Mucosa of rectum (tissue), 2 donors: ENCODE measurements around the gene DBNDD1.
"Not testable (repeated sequence)": the region's sequence is repeated elsewhere in the genome, so short reads cannot be mapped to it uniquely, and the experiment has no call there.

Experiments used
- H3K27ac ChIP-seq, 2 donors: one replicate each; pipeline ENCODE4 v1.7.0; 2013; ENCODE audit warnings: inconsistent platforms in 2 of 2, low read depth in 2 of 2, low read length in 2 of 2
- H3K27me3 ChIP-seq, 2 donors: one replicate each; pipeline ENCODE4 v1.7.0; 2013; ENCODE audit warnings: low read length in 2 of 2; ENCODE audit not compliant: control insufficient read depth in 2 of 2, insufficient read depth in 2 of 2
- H3K36me3 ChIP-seq, 2 donors: one replicate each; pipeline ENCODE4 v1.7.0; 2013; ENCODE audit warnings: low read length in 2 of 2; ENCODE audit not compliant: control insufficient read depth in 2 of 2, insufficient read depth in 2 of 2
- H3K4me1 ChIP-seq, 2 donors: one replicate each; pipeline ENCODE4 v1.7.0; 2013; ENCODE audit warnings: low read length in 2 of 2, mild to moderate bottlenecking in 1 of 2; ENCODE audit not compliant: control insufficient read depth in 2 of 2, insufficient read depth in 2 of 2
- H3K4me3 ChIP-seq, 2 donors: one replicate each; pipeline ENCODE4 v1.7.0; 2013; ENCODE audit warnings: low read length in 2 of 2
- H3K9ac ChIP-seq, 2 donors: one replicate each; pipeline ENCODE4 v1.7.0; 2013; ENCODE audit warnings: low read length in 2 of 2, low read depth in 1 of 2, mild to moderate bottlenecking in 1 of 2
- H3K9me3 ChIP-seq, 2 donors: one replicate each; pipeline ENCODE4 v1.7.0; 2013; ENCODE audit warnings: low read length in 2 of 2; ENCODE audit not compliant: control insufficient read depth in 2 of 2
- donor health status: healthy.
- donor health status: Normal muscosa, but diverticular disease.

DBNDD1 gene, protein sequence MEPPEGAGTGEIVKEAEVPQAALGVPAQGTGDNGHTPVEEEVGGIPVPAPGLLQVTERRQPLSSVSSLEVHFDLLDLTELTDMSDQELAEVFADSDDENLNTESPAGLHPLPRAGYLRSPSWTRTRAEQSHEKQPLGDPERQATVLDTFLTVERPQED

DNA sequence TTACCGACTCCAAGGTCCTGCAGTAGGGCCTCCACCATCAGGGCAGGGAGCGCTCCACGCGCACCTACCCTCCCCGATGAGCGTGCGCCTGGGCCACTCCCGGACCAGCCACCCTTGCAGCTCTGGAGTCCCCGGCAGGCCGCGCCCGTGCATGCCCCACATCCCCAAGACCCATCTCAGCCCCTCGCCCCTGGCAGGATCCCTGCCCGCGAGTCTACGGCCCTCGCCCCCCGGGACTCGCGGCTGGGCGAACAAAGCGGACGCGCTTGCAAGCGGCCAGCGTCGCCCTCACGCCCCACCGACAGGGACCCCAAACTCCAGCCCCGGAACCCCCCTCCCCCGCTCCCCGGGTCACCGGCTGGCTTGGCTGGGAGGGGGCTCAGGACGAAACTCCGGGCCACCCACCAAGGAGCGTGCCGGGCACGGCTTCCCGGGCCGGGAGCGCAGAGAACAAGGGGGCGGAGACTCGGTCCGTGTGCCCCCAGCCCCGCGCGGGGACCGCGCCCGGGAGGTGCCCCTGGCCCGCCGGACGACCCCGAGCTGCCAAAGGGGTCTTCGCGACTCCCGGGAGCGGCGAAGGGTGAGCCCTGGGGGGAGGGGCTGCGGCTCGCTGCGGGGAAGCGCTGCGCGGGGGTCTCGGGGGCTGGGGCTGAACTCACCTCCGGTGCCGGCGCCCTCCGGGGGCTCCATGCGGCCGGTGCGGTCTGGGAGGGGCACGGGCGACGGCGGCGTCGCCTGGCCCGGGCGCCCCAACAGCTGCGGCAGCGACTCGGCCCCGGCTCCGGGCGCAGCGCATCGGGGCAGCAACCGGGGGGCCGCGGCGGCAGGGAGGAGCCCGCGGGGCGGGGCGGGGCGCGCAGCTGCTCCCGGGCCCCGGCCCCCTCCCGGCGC is at the start of gene DBNDD1:
DBNDD1 (minus strand) TSS at position 805 of the 891 bp plus-strand sequence; CDS start at position 690, 115 bp downstream.
- H3K36me3 ChIP-seq = no peaks in the 10 kb centered on the region
- peaks cover 0 to 2% of the 10 kb centered on the region in 2 donors for H3K27me3 ChIP-seq
- peak within 1 kb of the TSS; percentile 65 to 67 for H3K4me3 ChIP-seq
- peaks cover 8 to 15% of the 10 kb centered on the region in 2 donors for H3K4me1 ChIP-seq
- H3K9ac ChIP-seq = peak within 1 kb of the TSS; percentile 56 to 71
- no peak within 1 kb of the TSS for H3K27ac ChIP-seq
- no peaks in the 10 kb centered on the region for H3K9me3 ChIP-seq

- Histone ChIP-seq H3K36me3 (no peaks in the 10 kb centered on the region), H3K27me3 (peaks cover 0 to 3% of the 10 kb centered on the region in 2 donors), H3K4me1 (no peaks in the 10 kb centered on the region), H3K27ac (no peak overlapping the region), H3K4me3 (no peak overlapping the region), H3K9ac (no peak overlapping the region), H3K9me3 (no peaks in the 10 kb centered on the region)
These were observed 42.2 kb upstream of the DBNDD1 start for GRCh38 chr16:90061437-90061836.

DNA sequence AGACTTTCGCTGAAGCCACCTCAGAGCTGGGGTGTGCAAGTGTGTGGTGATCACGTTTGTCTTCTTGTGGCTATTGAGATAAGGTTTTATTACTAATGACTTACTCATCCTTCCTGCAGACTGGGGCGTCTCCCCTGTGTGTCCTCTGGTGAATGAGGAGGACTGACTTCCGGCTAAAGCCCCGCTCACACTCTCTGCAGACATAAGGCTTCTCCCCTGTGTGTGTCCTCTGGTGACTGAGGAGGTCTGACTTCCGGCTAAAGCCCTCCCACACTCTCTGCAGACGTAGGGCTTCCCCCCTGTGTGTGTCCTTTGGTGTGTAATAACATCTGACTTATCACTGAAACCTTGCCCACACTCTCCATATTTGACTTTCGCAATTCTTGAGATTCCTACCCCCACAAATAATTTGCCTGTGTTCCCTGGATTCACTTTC is 38.5 kb upstream of the DBNDD1 start:
- H3K27ac ChIP-seq = no peak overlapping the region
- no peak overlapping the region for H3K9ac ChIP-seq
- no peak overlapping the region for H3K4me3 ChIP-seq
- H3K36me3 ChIP-seq = no peaks in the 10 kb centered on the region
- peaks cover 0 to 3% of the 10 kb centered on the region in 2 donors for H3K27me3 ChIP-seq
- peaks cover 6% of the 10 kb centered on the region in 2 donors for H3K9me3 ChIP-seq
- no peaks in the 10 kb centered on the region for H3K4me1 ChIP-seq

- H3K27me3 ChIP-seq, H3K4me1 ChIP-seq, H3K9ac ChIP-seq, H3K9me3 ChIP-seq, H3K36me3 ChIP-seq, H3K4me3 ChIP-seq, H3K27ac ChIP-seq: not testable (repeated sequence)
These were observed 37.3 kb upstream of the DBNDD1 start for GRCh38 chr16:90056521-90056920.

DNA sequence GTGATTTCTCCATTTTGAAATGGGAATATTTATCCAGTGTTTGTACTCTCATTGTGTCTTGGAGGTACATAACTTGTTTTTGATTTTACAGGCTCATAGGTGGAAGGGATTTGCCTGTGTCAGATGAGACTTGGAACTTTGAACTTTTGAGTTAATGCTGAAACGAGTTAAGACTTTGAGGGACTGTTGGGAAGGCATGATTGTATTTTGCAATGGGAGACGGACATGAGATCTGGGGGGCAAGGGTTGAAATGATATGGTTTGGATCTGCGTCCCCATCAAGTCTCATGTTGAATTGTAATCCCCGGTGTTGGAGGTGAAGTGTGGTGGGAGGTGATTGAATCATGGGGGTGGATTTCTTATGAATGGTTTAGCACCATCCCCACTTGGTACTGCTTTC is 36.1 kb upstream of the DBNDD1 start:
- Histone ChIP-seq H3K27ac (no peak overlapping the region), H3K36me3 (no peaks in the 10 kb centered on the region), H3K4me3 (no peak overlapping the region), H3K9ac (no peak overlapping the region), H3K27me3 (peaks cover 0 to 3% of the 10 kb centered on the region in 2 donors), H3K9me3 (peaks cover 6% of the 10 kb centered on the region in 2 donors), H3K4me1 (no peaks in the 10 kb centered on the region)

DNA sequence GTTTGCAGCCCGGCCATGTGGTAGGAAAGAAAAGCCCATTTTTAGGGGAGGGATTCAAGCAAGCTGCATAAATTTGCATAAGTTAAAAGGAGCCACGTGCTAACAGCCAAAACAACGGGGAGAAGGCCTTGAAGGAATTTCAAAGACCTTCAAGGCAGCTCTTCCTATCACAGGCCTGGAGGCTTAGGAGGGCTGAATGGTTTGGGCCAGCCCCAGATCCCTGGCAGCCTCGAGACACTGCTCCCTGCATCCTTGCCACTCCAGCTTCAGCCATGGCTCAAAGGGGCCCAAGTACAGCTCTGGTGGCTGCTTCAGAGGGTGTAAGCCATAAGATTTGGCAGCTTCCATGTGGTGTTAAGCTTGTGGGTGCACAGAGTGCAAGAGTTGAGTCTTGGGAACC is 35.3 kb upstream of the DBNDD1 start:
- no peaks in the 10 kb centered on the region for H3K36me3 ChIP-seq
- no peak overlapping the region for H3K4me3 ChIP-seq

DNA sequence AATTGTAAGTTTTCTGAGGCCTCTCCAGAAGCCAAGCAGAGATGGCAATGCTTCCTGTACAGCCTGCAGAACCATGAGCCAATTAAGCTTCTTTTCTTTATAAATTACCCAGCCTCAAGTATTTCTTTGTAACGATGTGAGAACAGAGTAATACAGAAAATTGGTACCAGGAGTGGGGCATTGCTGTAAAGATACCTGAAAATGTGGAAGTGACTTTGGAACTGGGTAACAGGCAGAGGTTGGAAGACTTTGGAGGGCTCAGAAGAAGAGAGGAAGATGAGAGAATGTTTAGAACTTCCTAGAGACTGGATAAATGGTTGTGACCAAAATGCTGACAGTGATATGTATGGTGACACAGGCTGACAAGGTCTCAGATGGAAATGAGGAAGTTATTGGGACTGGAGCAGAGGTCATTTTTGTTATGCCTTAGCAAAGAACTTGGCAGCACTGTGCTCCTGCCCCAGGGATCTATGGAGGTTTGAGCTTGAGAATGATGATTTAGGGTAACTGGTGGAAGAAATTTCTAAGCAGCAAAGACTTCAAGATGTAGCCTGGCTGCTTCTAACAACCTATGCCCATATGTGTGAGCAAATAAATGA is 34.7 kb upstream of the DBNDD1 start:
- Histone ChIP-seq H3K9ac (no peak overlapping the region), H3K27ac (no peak overlapping the region), H3K36me3 (no peaks in the 10 kb centered on the region), H3K9me3 (peaks cover 6% of the 10 kb centered on the region in 2 donors), H3K4me1 (no peaks in the 10 kb centered on the region), H3K27me3 (peaks cover 0 to 3% of the 10 kb centered on the region in 2 donors), H3K4me3 (no peak overlapping the region)

More for the DNA sequence above, 35.3 kb upstream of the DBNDD1 start:
- Histone ChIP-seq H3K9ac (no peak overlapping the region), H3K9me3 (peaks cover 6% of the 10 kb centered on the region in 2 donors), H3K27me3 (peaks cover 0 to 3% of the 10 kb centered on the region in 2 donors), H3K27ac (no peak overlapping the region), H3K4me1 (no peaks in the 10 kb centered on the region)

GRCh38 chr16:90050969-90051368 is 31.7 kb upstream of the DBNDD1 start:
- peaks cover 9 to 11% of the 10 kb centered on the region in 2 donors for H3K4me1 ChIP-seq
- H3K9ac ChIP-seq = no peak overlapping the region
- peaks cover 3 to 6% of the 10 kb centered on the region in 2 donors for H3K27me3 ChIP-seq
- peaks cover 6% of the 10 kb centered on the region in 2 donors for H3K9me3 ChIP-seq
- no peak overlapping the region for H3K4me3 ChIP-seq
- no peaks in the 10 kb centered on the region for H3K36me3 ChIP-seq
- no peak overlapping the region for H3K27ac ChIP-seq

DNA sequence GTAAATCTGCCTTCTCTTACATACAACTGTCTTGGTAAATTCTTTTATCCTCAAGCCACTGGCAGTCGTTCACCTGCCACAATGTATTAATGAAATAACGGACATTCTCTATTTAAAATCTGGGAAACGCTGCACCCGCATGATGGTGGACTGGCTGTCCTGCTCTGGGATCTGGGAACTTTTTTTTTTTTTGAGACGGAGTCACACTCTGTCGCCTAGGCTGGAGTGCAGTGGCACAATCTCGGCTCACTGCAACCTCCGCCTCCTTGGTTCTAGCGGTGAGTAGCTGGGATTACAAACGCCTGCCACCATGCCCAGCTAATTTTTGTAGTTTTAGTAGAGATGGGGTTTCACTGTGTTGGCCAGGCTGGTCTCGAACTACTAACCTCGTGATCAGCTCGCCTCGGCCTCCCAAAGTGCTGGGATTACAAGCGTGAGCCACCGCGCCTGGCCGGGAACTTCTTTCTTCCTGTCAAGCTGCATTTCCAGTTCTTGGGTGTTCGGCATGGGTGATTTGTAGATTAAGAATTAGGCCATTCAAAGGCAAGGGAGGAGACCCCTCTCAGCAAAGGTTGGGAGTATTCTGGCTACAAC is 29.6 kb upstream of the DBNDD1 start:
- H3K36me3 ChIP-seq = no peaks in the 10 kb centered on the region
- H3K4me1 ChIP-seq = peaks cover 15 to 16% of the 10 kb centered on the region in 2 donors
- H3K27ac ChIP-seq = no peak overlapping the region
- H3K27me3 ChIP-seq = peaks cover 3 to 6% of the 10 kb centered on the region in 2 donors
- H3K4me3 ChIP-seq = no peak overlapping the region
- no peaks in the 10 kb centered on the region for H3K9me3 ChIP-seq
- H3K9ac ChIP-seq = no peak overlapping the region

- Histone ChIP-seq H3K4me3 (no peak overlapping the region), H3K9me3 (no peaks in the 10 kb centered on the region), H3K4me1 (peaks cover 18 to 21% of the 10 kb centered on the region in 2 donors), H3K27ac (no peak overlapping the region), H3K9ac (no peak overlapping the region), H3K27me3 (peaks cover 3 to 6% of the 10 kb centered on the region in 2 donors), H3K36me3 (peaks cover 0 to 2% of the 10 kb centered on the region in 2 donors)
These were observed 29.1 kb upstream of the DBNDD1 start for GRCh38 chr16:90048347-90048722.
